HepG2 (cell line): ENCODE data around the gene ASPHD1. TPM values are rescaled to one million over a fixed set of nuclear protein-coding genes. Genes with fewer than 3 reads are reported as not detected.
A peak's percentile ranks its signal among the peaks of the same experiment; 100 is the strongest.

Experiments
- ATF6 ChIP-seq: sonication (generic); formaldehyde crosslinking; conservative IDR thresholded peaks from 2 replicates; pipeline ENCODE4 v1.4.0; 2020; ENCODE audit warnings: missing genetic modification reagents
- CBX2 ChIP-seq, 2 experiments: fragments of 200-600 bp in 1 of 2; sonication (generic); formaldehyde crosslinking in 1 of 2; IDR thresholded peaks; 2 replicates each; pipeline versions ENCODE4 v1.7.0 to v1.8.1; 2018 to 2022; ENCODE audit warnings: low read depth in 2 of 2, low read length in 1 of 2, mild to moderate bottlenecking in 1 of 2, missing genetic modification reagents in 1 of 2
- CSRNP1 ChIP-seq: sonication (generic); formaldehyde crosslinking; IDR thresholded peaks from 2 replicates; pipeline ENCODE4 v1.8.1; 2023; ENCODE audit warnings: mild to moderate bottlenecking, missing genetic modification reagents
- CTCF ChIP-seq: sonication (generic); formaldehyde crosslinking; IDR thresholded peaks from 2 replicates; pipeline ENCODE4 v1.5.0; 2020; ENCODE audit warnings: mild to moderate bottlenecking, missing genetic modification reagents, moderate library complexity
- GABPA ChIP-seq, 2 experiments: IDR thresholded peaks; 2 replicates each; pipeline ENCODE4 v1.6.1; 2011 to 2016; ENCODE audit warnings: low read depth in 2 of 2, low read length in 1 of 2, missing biosample characterization in 1 of 2, missing genetic modification characterization in 1 of 2
- HMG20A ChIP-seq: IDR thresholded peaks from 2 replicates; pipeline ENCODE4 v1.6.1; 2016; ENCODE audit warnings: borderline replicate concordance
- JUN ChIP-seq: sonication (generic); formaldehyde crosslinking; IDR thresholded peaks from 2 replicates; pipeline ENCODE4 v1.4.0; 2020; ENCODE audit warnings: mild to moderate bottlenecking, missing genetic modification reagents
- KAT8 ChIP-seq: IDR thresholded peaks from 2 replicates; pipeline ENCODE4 v1.6.1; 2016; ENCODE audit warnings: missing genetic modification reagents, missing compliant biosample characterization
- MAFK ChIP-seq, 2 experiments: IDR thresholded peaks in 1 of 2; conservative IDR thresholded peaks in 1 of 2; 2 replicates each; pipeline ENCODE4 v1.6.1; 2011; ENCODE audit warnings: improper control_type of control experiment in 2 of 2, low read length in 2 of 2
- RXRA ChIP-seq: sonication (generic); formaldehyde crosslinking; IDR thresholded peaks from 2 replicates; pipeline ENCODE4 v1.5.1; 2020; ENCODE audit warnings: missing genetic modification reagents
- SAP130 ChIP-seq: IDR thresholded peaks from 2 replicates; pipeline ENCODE4 v1.6.1; 2016; ENCODE audit warnings: low read depth
- SKIL ChIP-seq: sonication (generic); formaldehyde crosslinking; IDR thresholded peaks from 2 replicates; pipeline ENCODE4 v1.8.0; 2022; ENCODE audit warnings: missing genetic modification reagents, mild to moderate bottlenecking, moderate library complexity, borderline replicate concordance
- SNAPC5 ChIP-seq: sonication (generic); formaldehyde crosslinking; IDR thresholded peaks from 2 replicates; pipeline ENCODE4 v1.8.1; 2023; ENCODE audit warnings: mild to moderate bottlenecking, missing genetic modification reagents, borderline replicate concordance
- STAT6 ChIP-seq: sonication (generic); formaldehyde crosslinking; IDR thresholded peaks from 2 replicates; pipeline ENCODE4 v1.4.0; 2020; ENCODE audit warnings: missing genetic modification reagents, mild to moderate bottlenecking, borderline replicate concordance
- TBX3 ChIP-seq: fragments of 450-650 bp; IDR thresholded peaks from 2 replicates; pipeline ENCODE4 v1.6.1; 2017; ENCODE audit warnings: antibody characterized with exemption, mild to moderate bottlenecking, inconsistent platforms, borderline replicate concordance
- TMF1 ChIP-seq: sonication (generic); formaldehyde crosslinking; IDR thresholded peaks from 2 replicates; pipeline ENCODE4 v1.8.1; 2022; ENCODE audit warnings: low read depth, missing genetic modification reagents
- ZNF329 ChIP-seq: sonication (generic); formaldehyde crosslinking; IDR thresholded peaks from 2 replicates; pipeline ENCODE4 v1.9.0; 2021; ENCODE audit warnings: low read depth, mild to moderate bottlenecking, missing genetic modification reagents
- ZNF382 ChIP-seq: sonication (generic); formaldehyde crosslinking; IDR thresholded peaks from 2 replicates; pipeline ENCODE4 v1.5.0; 2020; ENCODE audit warnings: missing genetic modification reagents, mild to moderate bottlenecking, borderline replicate concordance
- ZNF75D ChIP-seq: sonication (generic); formaldehyde crosslinking; IDR thresholded peaks from 2 replicates; pipeline ENCODE4 v1.8.1; 2023; ENCODE audit warnings: missing genetic modification reagents, mild to moderate bottlenecking, borderline replicate concordance
- polyA plus RNA-seq, 8 experiments: library from polyadenylated mRNA; depleted of rRNA in 3 of 8; stranded (reverse) in 7 of 8; unstranded in 1 of 8; fragments of >200 nt; fragmentation: Illumina TruSeq in 4 of 8; extraction: Trizol in 4 of 8; gene quantifications; 2 replicates each; pipeline versions ENCODE4 v1.2.1 to v1.2.3, GENCODE V29; 2011 to 2016; ENCODE audit warnings: low read depth in 4 of 8, missing spikeins in 1 of 8, mixed read lengths in 1 of 8; ENCODE audit not compliant: insufficient read depth in 1 of 8
- total RNA-seq, 5 experiments: library from RNA; depleted of rRNA; stranded (reverse); fragments of >200 nt; fragmentation: Illumina TruSeq; extraction: Trizol; gene quantifications; 2 replicates each; pipeline ENCODE4 v1.2.3, GENCODE V29; 2016; ENCODE audit warnings: low read depth in 1 of 5

ASPHD1 gene
- total and polyA plus RNA-seq, 2 of the 13 experiments (the other 11 are each of a cell fraction or from before 2014, with no cell fraction given), result 13.1 to 19.7 TPM

GRCh38 chr16:29863669-29863984 is 36.7 kb upstream of the ASPHD1 start (continued):
- no peak for TF ChIP-seq CSRNP1 (CRISPR knock-in tag)
- TF ChIP-seq MAFK (conservative IDR thresholded peaks at IDR 0.05 in 1 of 2, IDR thresholded peaks at IDR 0.05 in 1 of 2; ENCODE audit: low read length in 2 of 2), result no peak
- TF ChIP-seq KAT8 (CRISPR knock-in tag), result no peak
- no peak for TF ChIP-seq TMF1 (CRISPR knock-in tag)
- TF ChIP-seq ZNF329 (CRISPR knock-in tag), result no peak
- no peak for TF ChIP-seq GABPA (IDR thresholded peaks at IDR 0.05; ENCODE audit: low read depth, low read length)
- TF ChIP-seq GABPA (CRISPR knock-in tag; IDR thresholded peaks at IDR 0.05; ENCODE audit: low read depth), result no peak
- no peak for TF ChIP-seq CTCF (CRISPR knock-in tag)
- no peak for TF ChIP-seq ZNF75D (CRISPR knock-in tag)
- TF ChIP-seq SNAPC5 (CRISPR knock-in tag), result no peak
- TF ChIP-seq CBX2 (IDR thresholded peaks at IDR 0.05; ENCODE audit: low read depth, low read length), result no peak
- TF ChIP-seq CBX2 (CRISPR knock-in tag; IDR thresholded peaks at IDR 0.05; ENCODE audit: low read depth), result no peak
- TF ChIP-seq SAP130, result no peak
- TF ChIP-seq ATF6 (CRISPR knock-in tag), result 0 out of 2 replicates have a peak, but pooled peaks have one; percentile 2
- peak; percentile 8 for TF ChIP-seq RXRA (CRISPR knock-in tag)
- TF ChIP-seq SKIL (CRISPR knock-in tag), result no peak
- no peak for TF ChIP-seq JUN (CRISPR knock-in tag)
- no peak for TF ChIP-seq ZNF382 (CRISPR knock-in tag)
- TF ChIP-seq HMG20A (CRISPR knock-in tag), result no peak
- TF ChIP-seq STAT6 (CRISPR knock-in tag), result no peak
- no peak for TF ChIP-seq TBX3
